ENCODE data around the gene GPR152. TPM values are rescaled to one million over a fixed set of nuclear protein-coding genes. Genes with fewer than 3 reads are reported as not detected.

GPR152 gene
- total RNA-seq, 1 donor, result not detected

DNA sequence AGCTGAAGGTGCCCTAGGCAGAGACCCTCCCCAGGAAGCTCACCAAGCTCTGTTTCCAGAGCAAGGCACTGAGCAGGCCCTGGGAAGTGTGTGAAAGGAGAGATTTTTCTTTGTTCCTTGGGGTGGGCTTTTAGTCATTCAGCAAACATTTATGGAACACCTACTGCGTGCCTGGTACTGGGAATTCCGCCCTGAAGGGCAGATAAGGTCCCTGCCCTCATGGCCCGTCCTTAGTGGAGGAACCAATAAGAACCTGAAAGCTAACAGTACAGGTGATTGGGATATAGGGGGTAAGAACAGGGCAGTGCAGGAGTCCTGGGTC, 12.6 kb upstream of the GPR152 start:
- Histone ChIP-seq H2AFZ (ENCODE audit: low read length) (no peak overlapping the region), H4K20me1 (ENCODE audit: insufficient read depth, low read length) (no peaks in the 10 kb centered on the region), H3K27ac (ENCODE audit: low read depth, low read length) (peak overlapping the region; percentile 37), H3K4me3 (ENCODE audit: insufficient read depth, low read length) (peak overlapping the region; percentile 75), H3K4me2 (ENCODE audit: insufficient read depth, low read length) (peak overlapping the region; percentile 82), H3K36me3 (ENCODE audit: insufficient read depth, low read length) (no peaks in the 10 kb centered on the region), H3K9me3 (ENCODE audit: low read depth, low read length) (no peaks in the 10 kb centered on the region), H3K79me2 (ENCODE audit: insufficient read depth, low read length) (peaks cover 10% of the 10 kb centered on the region), H3K27me3 (ENCODE audit: insufficient read depth, low read length) (peaks cover 3% of the 10 kb centered on the region), H3K4me1 (ENCODE audit: insufficient read depth, low read length) (peaks cover 25% of the 10 kb centered on the region)
- peak; percentile 73 for DNase-seq (ENCODE audit: insufficient read length, low spot score, missing footprints)
- TF ChIP-seq, protein P1, sequence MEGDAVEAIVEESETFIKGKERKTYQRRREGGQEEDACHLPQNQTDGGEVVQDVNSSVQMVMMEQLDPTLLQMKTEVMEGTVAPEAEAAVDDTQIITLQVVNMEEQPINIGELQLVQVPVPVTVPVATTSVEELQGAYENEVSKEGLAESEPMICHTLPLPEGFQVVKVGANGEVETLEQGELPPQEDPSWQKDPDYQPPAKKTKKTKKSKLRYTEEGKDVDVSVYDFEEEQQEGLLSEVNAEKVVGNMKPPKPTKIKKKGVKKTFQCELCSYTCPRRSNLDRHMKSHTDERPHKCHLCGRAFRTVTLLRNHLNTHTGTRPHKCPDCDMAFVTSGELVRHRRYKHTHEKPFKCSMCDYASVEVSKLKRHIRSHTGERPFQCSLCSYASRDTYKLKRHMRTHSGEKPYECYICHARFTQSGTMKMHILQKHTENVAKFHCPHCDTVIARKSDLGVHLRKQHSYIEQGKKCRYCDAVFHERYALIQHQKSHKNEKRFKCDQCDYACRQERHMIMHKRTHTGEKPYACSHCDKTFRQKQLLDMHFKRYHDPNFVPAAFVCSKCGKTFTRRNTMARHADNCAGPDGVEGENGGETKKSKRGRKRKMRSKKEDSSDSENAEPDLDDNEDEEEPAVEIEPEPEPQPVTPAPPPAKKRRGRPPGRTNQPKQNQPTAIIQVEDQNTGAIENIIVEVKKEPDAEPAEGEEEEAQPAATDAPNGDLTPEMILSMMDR (IDR thresholded peaks at IDR 0.05; ENCODE audit: extremely low read depth, low read depth, low read length), result no peak

DNA sequence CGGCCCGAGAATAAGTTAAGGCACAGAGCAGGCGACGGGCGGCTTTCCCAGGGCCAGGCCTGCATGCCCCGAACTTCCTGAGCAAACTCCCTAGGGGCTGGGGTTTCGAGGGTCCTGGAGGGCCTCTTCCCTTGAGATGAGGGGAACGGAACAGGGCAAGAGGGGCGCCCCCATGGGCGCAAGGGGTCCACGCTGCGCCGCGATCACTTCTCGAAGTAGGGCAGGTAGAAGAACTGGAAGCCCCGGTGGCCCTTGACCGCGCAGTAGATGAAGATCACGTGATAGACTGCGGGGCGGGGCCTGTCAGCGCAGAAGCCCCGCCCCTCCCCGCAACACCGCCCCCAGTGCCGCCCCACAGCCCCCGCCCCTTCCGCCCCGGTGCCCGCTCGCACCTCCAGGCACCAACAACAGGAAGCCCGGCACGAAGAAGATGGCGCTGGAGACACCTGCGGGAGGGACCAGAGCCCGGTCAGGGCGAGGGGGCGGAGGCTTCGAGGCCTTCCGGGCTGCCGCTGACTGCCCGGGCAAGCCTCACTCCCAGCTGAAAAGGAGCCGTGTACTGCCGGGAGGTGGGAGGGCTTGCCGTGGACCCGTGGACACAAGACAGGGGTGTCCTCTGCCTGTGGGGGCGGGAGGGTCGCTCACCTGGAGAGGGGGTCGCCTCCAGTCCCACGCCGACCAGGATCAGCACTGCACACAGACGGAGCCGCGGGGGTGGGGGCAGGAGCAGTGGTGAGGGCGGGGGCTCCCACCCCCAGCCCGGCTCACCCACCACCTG, 12.1 kb upstream of the GPR152 start:
- peaks cover 24% of the 10 kb centered on the region for H3K4me1 ChIP-seq (ENCODE audit: insufficient read depth, low read length)
- H3K27ac ChIP-seq (ENCODE audit: low read depth, low read length), result peak overlapping the region; percentile 70

DNA sequence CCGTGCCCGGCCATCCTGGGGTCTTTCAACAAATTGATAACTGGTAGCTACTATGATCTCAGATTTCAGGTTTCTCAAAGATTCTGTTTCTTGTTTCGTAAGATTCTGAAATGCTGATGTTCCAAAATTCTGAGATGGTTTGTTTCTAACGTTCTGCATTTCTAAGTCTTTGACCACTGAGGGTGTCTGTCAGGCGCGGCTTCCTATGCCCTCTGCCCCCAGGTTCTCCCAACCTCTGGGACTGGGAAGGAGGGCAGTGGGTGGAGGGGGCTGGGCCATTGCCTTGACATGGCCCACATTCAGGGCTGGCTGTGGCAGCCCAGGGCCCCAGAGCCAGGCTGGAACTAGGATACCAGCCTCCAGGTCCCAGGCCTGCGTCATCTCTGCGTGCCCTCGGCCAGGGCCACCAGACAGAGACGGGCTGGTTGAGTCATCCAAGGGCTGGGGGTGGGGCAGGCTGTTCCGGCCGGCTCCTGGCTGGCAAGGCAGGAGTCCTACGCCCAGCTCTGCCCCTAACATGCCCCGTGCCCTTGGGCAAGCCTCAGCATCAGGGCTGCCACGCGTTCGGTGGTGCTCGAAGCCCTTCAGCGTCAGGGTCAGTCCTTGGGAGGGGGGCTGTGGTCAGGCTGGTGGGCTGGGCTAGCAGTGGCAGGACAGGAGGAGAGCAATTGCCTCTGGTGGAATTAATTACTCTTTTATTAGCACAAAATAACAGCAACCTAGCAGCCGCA, 11.3 kb upstream of the GPR152 start:
- H3K9me3 ChIP-seq (ENCODE audit: low read depth, low read length), result no peaks in the 10 kb centered on the region
- H3K79me2 ChIP-seq (ENCODE audit: insufficient read depth, low read length), result peaks cover 10% of the 10 kb centered on the region
- peaks cover 21% of the 10 kb centered on the region for H3K4me1 ChIP-seq (ENCODE audit: insufficient read depth, low read length)
- TF ChIP-seq, protein P1 (IDR thresholded peaks at IDR 0.05; ENCODE audit: extremely low read depth, low read depth, low read length), result no peak
- peak overlapping the region; percentile 75 for H3K4me3 ChIP-seq (ENCODE audit: insufficient read depth, low read length)
- peak overlapping the region; percentile 82 for H3K4me2 ChIP-seq (ENCODE audit: insufficient read depth, low read length)
- peaks cover 3% of the 10 kb centered on the region for H3K27me3 ChIP-seq (ENCODE audit: insufficient read depth, low read length)
- no peaks in the 10 kb centered on the region for H4K20me1 ChIP-seq (ENCODE audit: insufficient read depth, low read length)
- H3K36me3 ChIP-seq (ENCODE audit: insufficient read depth, low read length), result no peaks in the 10 kb centered on the region
- H2AFZ ChIP-seq (ENCODE audit: low read length), result peak overlapping the region; percentile 65
- H3K27ac ChIP-seq (ENCODE audit: low read depth, low read length), result peak overlapping the region; percentile 70
- DNase-seq (ENCODE audit: insufficient read length, low spot score, missing footprints), result peak; percentile 95

More for the DNA sequence above, 12.1 kb upstream of the GPR152 start:
- peaks cover 3% of the 10 kb centered on the region for H3K27me3 ChIP-seq (ENCODE audit: insufficient read depth, low read length)
- H3K9me3 ChIP-seq (ENCODE audit: low read depth, low read length), result no peaks in the 10 kb centered on the region
- DNase-seq (ENCODE audit: insufficient read length, low spot score, missing footprints), result peak; percentile 97
- H2AFZ ChIP-seq (ENCODE audit: low read length), result peak overlapping the region; percentile 72
- H3K4me3 ChIP-seq (ENCODE audit: insufficient read depth, low read length), result peak overlapping the region; percentile 75
- no peaks in the 10 kb centered on the region for H3K36me3 ChIP-seq (ENCODE audit: insufficient read depth, low read length)
- peak overlapping the region; percentile 82 for H3K4me2 ChIP-seq (ENCODE audit: insufficient read depth, low read length)
- peaks cover 10% of the 10 kb centered on the region for H3K79me2 ChIP-seq (ENCODE audit: insufficient read depth, low read length)
- no peaks in the 10 kb centered on the region for H4K20me1 ChIP-seq (ENCODE audit: insufficient read depth, low read length)
- TF ChIP-seq, protein P1 (IDR thresholded peaks at IDR 0.05; ENCODE audit: extremely low read depth, low read depth, low read length), result no peak

GRCh38 chr11:67463186-67463585, 10.7 kb upstream of the GPR152 start:
- Histone ChIP-seq H3K9me3 (ENCODE audit: low read depth, low read length) (no peaks in the 10 kb centered on the region), H3K4me2 (ENCODE audit: insufficient read depth, low read length) (no peak overlapping the region), H3K27ac (ENCODE audit: low read depth, low read length) (no peak overlapping the region), H3K79me2 (ENCODE audit: insufficient read depth, low read length) (peaks cover 7% of the 10 kb centered on the region), H3K4me1 (ENCODE audit: insufficient read depth, low read length) (peaks cover 18% of the 10 kb centered on the region), H3K27me3 (ENCODE audit: insufficient read depth, low read length) (peaks cover 3% of the 10 kb centered on the region), H3K4me3 (ENCODE audit: insufficient read depth, low read length) (no peak overlapping the region), H2AFZ (ENCODE audit: low read length) (no peak overlapping the region), H3K36me3 (ENCODE audit: insufficient read depth, low read length) (no peaks in the 10 kb centered on the region), H4K20me1 (ENCODE audit: insufficient read depth, low read length) (no peaks in the 10 kb centered on the region)
- TF ChIP-seq, protein P1 (IDR thresholded peaks at IDR 0.05; ENCODE audit: extremely low read depth, low read depth, low read length), result no peak
- DNase-seq (ENCODE audit: insufficient read length, low spot score, missing footprints), result peak; percentile 31
